Motor neuron (in vitro differentiated cells): ENCODE results near the gene CHD9NB. TPM values are rescaled to one million over a fixed set of nuclear protein-coding genes. Genes with fewer than 3 reads are reported as not detected.

ENCODE experiments used
- ATAC-seq, 8 experiments: fragments of 200-7000 bp; cut with Tn5 transposase; replicated peaks in 6 of 8; 2 replicates each; pipeline ENCODE4 v1.8.0; 2021; ENCODE audit warnings: mild to moderate bottlenecking in 8 of 8, moderate library complexity in 8 of 8
- H3K27ac ChIP-seq, 2 donors: fragments of 250-450 bp; sonication (Bioruptor Pico); 2 replicates each; pipeline ENCODE4 v1.9.0; 2021; ENCODE audit warnings: antibody characterized with exemption in 2 of 2, mild to moderate bottlenecking in 2 of 2, moderate library complexity in 1 of 2
- H3K4me1 ChIP-seq, 2 donors: fragments of 250-450 bp; sonication (Bioruptor Pico); replicated peaks in 1 of 2; 2 replicates each; pipeline ENCODE4 v1.6.1; 2021; ENCODE audit warnings: antibody characterized with exemption in 2 of 2, mild to moderate bottlenecking in 2 of 2, moderate library complexity in 1 of 2
- H3K4me3 ChIP-seq, 5 donors: fragments of 250-450 bp; sonication (Bioruptor Pico); 2 replicates each; pipeline ENCODE4 v1.9.0; 2021; ENCODE audit warnings: antibody characterized with exemption in 5 of 5, mild to moderate bottlenecking in 5 of 5, moderate library complexity in 4 of 5
- WGBS, 10 experiments: fragments of 450-650 bp; shearing (Covaris generic); methylation state at CpG; one replicate each; pipeline ENCODE4 v1.0.0; 2022; 5-methylcytosine and 5-hydroxymethylcytosine counted together
- in situ Hi-C, 9 experiments: fragments of 400-800 bp; cut with MboI; loops; one replicate each; pipeline ENCODE4 v1.15.0; 2021; ENCODE audit warnings: low sequenced_read_pairs in 9 of 9, low pct_unique_long_range_greater_than_20kb in 2 of 9; ENCODE audit not compliant: unreplicated experiment in 9 of 9
- total RNA-seq, 8 experiments: library from RNA; unstranded; fragments of 300-600 nt; gene quantifications; 2 replicates each; pipeline versions ENCODE4 v1.2.3 to v1.2.4, GENCODE V29; 2022

CHD9NB gene
- total RNA-seq, 8 experiments from 2014 or later, result 0.05 to 20.8 (median 3.0) TPM; not detected in 2

GRCh38 chr16:53035176-53035942 lies 17.3 kb downstream of the CHD9NB start:
- 70 to 100% (median 86%) methylated on average over 1 to 2 of the region's 3 CpGs; no CpG with 5 or more reads in 4 of the 10 experiments for WGBS, 10 experiments
- Histone ChIP-seq H3K4me3 (no peak overlapping the region), H3K4me1 (peaks cover 0 to 4% of the 10 kb centered on the region in 2 donors), H3K27ac (no peak overlapping the region)
- in situ Hi-C loops, result loop anchor here in 1 of 9 experiments (25.0 kb wide), 1 partner anchor 973 kb away; no protein-coding TSS in a partner anchor
- ATAC-seq, result no peak

GRCh38 chr16:53034306-53034705 lies 18.4 kb downstream of the CHD9NB start:
- ATAC-seq, result no peak
- Histone ChIP-seq H3K27ac (no peak overlapping the region), H3K4me1 (peaks cover 0 to 4% of the 10 kb centered on the region in 2 donors), H3K4me3 (no peak overlapping the region)
- WGBS, 10 experiments, result 44 to 100% (median 70%) methylated on average over 1 to 6 of the region's 6 CpGs; no CpG with 5 or more reads in 2 of the 10 experiments
- in situ Hi-C loops, result loop anchor here in 1 of 9 experiments (25.0 kb wide), 1 partner anchor 972 kb away; no protein-coding TSS in a partner anchor

GRCh38 chr16:53031323-53031942 lies 21.3 kb downstream of the CHD9NB start:
- Histone ChIP-seq H3K4me3 (no peak overlapping the region), H3K27ac (no peak overlapping the region), H3K4me1 (peaks cover 0 to 4% of the 10 kb centered on the region in 2 donors)
- in situ Hi-C loops, result loop anchor here in 1 of 9 experiments (25.0 kb wide), 1 partner anchor 969 kb away; no protein-coding TSS in a partner anchor
- 0 to 100% (median 55%) methylated on average over 1 to 2 of the region's 2 CpGs for WGBS, 10 experiments
- no peak for ATAC-seq

- Histone ChIP-seq H3K4me1 (peaks cover 0 to 4% of the 10 kb centered on the region in 2 donors), H3K4me3 (no peak overlapping the region), H3K27ac (no peak overlapping the region)
- in situ Hi-C loops, result loop anchor here in 3 of 9 experiments (10.0 to 25.0 kb wide), 3 partner anchors 955 to 968 kb away; no protein-coding TSS in a partner anchor
- ATAC-seq, result no peak
- 42 to 90% (median 82%) methylated on average over 2 to 3 of the region's 3 CpGs; no CpG with 5 or more reads in 2 of the 10 experiments for WGBS, 10 experiments
Measured at GRCh38 chr16:53029971-53030370, 22.7 kb downstream of the CHD9NB start.

- 80 to 100% (median 92%) methylated on average over 1 to 4 of the region's 4 CpGs; no CpG with 5 or more reads in 3 of the 10 experiments for WGBS, 10 experiments
- H3K27ac ChIP-seq, result no peak overlapping the region
- H3K4me3 ChIP-seq, result no peak overlapping the region
- in situ Hi-C loops, result loop anchor here in 5 of 9 experiments (10.0 to 25.0 kb wide), 4 partner anchors 837 to 962 kb away; no protein-coding TSS in a partner anchor
- ATAC-seq, result peak in 1 of 8 experiments; percentile 38
- no peaks in the 10 kb centered on the region for H3K4me1 ChIP-seq
Measured at GRCh38 chr16:53024045-53024444, 28.7 kb downstream of the CHD9NB start.

- H3K4me3 ChIP-seq, result no peak overlapping the region
- no peak overlapping the region for H3K27ac ChIP-seq
- WGBS, 10 experiments, result 0% methylated on average over 4 of the region's 5 CpGs; no CpG with 5 or more reads in 8 of the 10 experiments
- ATAC-seq, result peak; percentile 76 to 98 (median 88)
- in situ Hi-C loops, result loop anchor here in 5 of 9 experiments (10.0 to 25.0 kb wide), 4 partner anchors 835 to 960 kb away; no protein-coding TSS in a partner anchor
- no peaks in the 10 kb centered on the region for H3K4me1 ChIP-seq
Measured at GRCh38 chr16:53022374-53022773, 30.3 kb downstream of the CHD9NB start.

GRCh38 chr16:53018834-53019416 lies 33.8 kb downstream of the CHD9NB start:
- H3K4me1 ChIP-seq, result no peaks in the 10 kb centered on the region
- no peak for ATAC-seq
- H3K27ac ChIP-seq, result no peak overlapping the region
- in situ Hi-C loops, result loop anchor here in 4 of 9 experiments (25.0 kb wide), 2 partner anchors 832 to 957 kb away; no protein-coding TSS in a partner anchor
- H3K4me3 ChIP-seq, result no peak overlapping the region
- WGBS, 10 experiments, result 50 to 100% (median 93%) methylated on average over 1 to 2 of the region's 2 CpGs; no CpG with 5 or more reads in 2 of the 10 experiments

GRCh38 chr16:53014287-53014686 lies 38.4 kb downstream of the CHD9NB start:
- no peak for ATAC-seq
- Histone ChIP-seq H3K27ac (no peak overlapping the region), H3K4me3 (no peak overlapping the region), H3K4me1 (peaks cover 0 to 2% of the 10 kb centered on the region in 2 donors)
- in situ Hi-C loops, result loop anchor here in 4 of 9 experiments (25.0 kb wide), 2 partner anchors 827 to 952 kb away; no protein-coding TSS in a partner anchor
- whole genome bisulfite sequencing, 10 experiments, result 0 to 100% (median 78%) methylated on average over 1 to 4 of the region's 4 CpGs; no CpG with 5 or more reads in 3 of the 10 experiments

- Histone ChIP-seq H3K4me3 (no peak overlapping the region), H3K4me1 (no peaks in the 10 kb centered on the region), H3K27ac (no peak overlapping the region)
- WGBS, 10 experiments, result 29 to 100% (median 85%) methylated on average over 1 of the region's 1 CpG; no CpG with 5 or more reads in 6 of the 10 experiments
- in situ Hi-C loops, result loop anchor here in 4 of 9 experiments (25.0 kb wide), 2 partner anchors 820 to 945 kb away; no protein-coding TSS in a partner anchor
- ATAC-seq, result no peak
Measured at GRCh38 chr16:53007095-53007494, 45.6 kb downstream of the CHD9NB start.

GRCh38 chr16:52997922-52998321 lies 54.8 kb downstream of the CHD9NB start:
- H3K4me3 ChIP-seq, result no peak overlapping the region
- in situ Hi-C loops, result no loop called here
- 13 to 100% (median 100%) methylated on average over 1 of the region's 1 CpG; no CpG with 5 or more reads in 7 of the 10 experiments for WGBS, 10 experiments
- ATAC-seq, result no peak
- H3K4me1 ChIP-seq, result peaks cover 0 to 3% of the 10 kb centered on the region in 2 donors
- H3K27ac ChIP-seq, result no peak overlapping the region

- no peak for ATAC-seq
- H3K27ac ChIP-seq, result no peak overlapping the region
- no peak overlapping the region for H3K4me3 ChIP-seq
- H3K4me1 ChIP-seq, result peaks cover 0 to 3% of the 10 kb centered on the region in 2 donors
- in situ Hi-C loops, result no loop called here
- 17 to 100% (median 92%) methylated on average over 1 to 5 of the region's 5 CpGs; no CpG with 5 or more reads in 3 of the 10 experiments for WGBS, 10 experiments
Measured at GRCh38 chr16:52994942-52995341, 57.8 kb downstream of the CHD9NB start.

- WGBS, 10 experiments, result 0 to 86% (median 55%) methylated on average over 1 to 3 of the region's 3 CpGs
- Histone ChIP-seq H3K27ac (no peak overlapping the region), H3K4me3 (no peak overlapping the region), H3K4me1 (peaks cover 0 to 3% of the 10 kb centered on the region in 2 donors)
- in situ Hi-C loops, result no loop called here
- no peak for ATAC-seq
Measured at GRCh38 chr16:52993179-52993578, 59.5 kb downstream of the CHD9NB start.
